Neural crest cell (in vitro differentiated cells): Measurements from ENCODE around the gene ODAD3. TPM values are rescaled to one million over a fixed set of nuclear protein-coding genes. Genes with fewer than 3 reads are reported as not detected.

Experiments
- DNase-seq: peaks from one replicate; pipeline ENCODE4 v3.0.0; 2021; ENCODE audit warnings: low read depth, mixed read lengths, low spot score
- H3K27ac Mint-ChIP-seq: one replicate; pipeline ENCODE4 v1.8.0; 2021; ENCODE audit warnings: mild to moderate bottlenecking, mixed read lengths; ENCODE audit not compliant: unreplicated experiment
- H3K27me3 Mint-ChIP-seq: 2 replicates; pipeline ENCODE4 v1.8.0; 2021; ENCODE audit warnings: low read depth, mild to moderate bottlenecking, mixed read lengths
- H3K36me3 Mint-ChIP-seq: 2 replicates; pipeline ENCODE4 v1.8.0; 2021; ENCODE audit warnings: low read depth, mild to moderate bottlenecking, mixed read lengths
- H3K4me1 Mint-ChIP-seq: 2 replicates; pipeline ENCODE4 v1.8.0; 2021; ENCODE audit warnings: mixed read lengths
- H3K4me3 Mint-ChIP-seq: one replicate; pipeline ENCODE4 v1.8.0; 2021; ENCODE audit warnings: mild to moderate bottlenecking, mixed read lengths
- H3K9me3 Mint-ChIP-seq: 2 replicates; pipeline ENCODE4 v1.8.0; 2021; ENCODE audit warnings: mixed read lengths
- total RNA-seq: library from RNA; stranded (reverse); gene quantifications from 2 replicates; pipeline ENCODE4 v1.2.1, GENCODE V29; 2021
- TF ChIP-seq, protein P1 (sequence below): fragments of 200-600 bp; sonication (generic); conservative IDR thresholded peaks from 2 replicates; pipeline ENCODE4 v1.5.0; 2021; ENCODE audit warnings: antibody characterized with exemption, mild to moderate bottlenecking

ODAD3 gene
- total RNA-seq, 1 donor from 2014 or later: 2.2 TPM

GRCh38 chr19:11377237-11377636 is 57.7 kb downstream of the ODAD3 start:
- H3K27ac Mint-ChIP-seq: no peak overlapping the region
- DNase-seq: no peak
- H3K27me3 Mint-ChIP-seq: peaks cover 13% of the 10 kb centered on the region
- TF ChIP-seq, protein P1, sequence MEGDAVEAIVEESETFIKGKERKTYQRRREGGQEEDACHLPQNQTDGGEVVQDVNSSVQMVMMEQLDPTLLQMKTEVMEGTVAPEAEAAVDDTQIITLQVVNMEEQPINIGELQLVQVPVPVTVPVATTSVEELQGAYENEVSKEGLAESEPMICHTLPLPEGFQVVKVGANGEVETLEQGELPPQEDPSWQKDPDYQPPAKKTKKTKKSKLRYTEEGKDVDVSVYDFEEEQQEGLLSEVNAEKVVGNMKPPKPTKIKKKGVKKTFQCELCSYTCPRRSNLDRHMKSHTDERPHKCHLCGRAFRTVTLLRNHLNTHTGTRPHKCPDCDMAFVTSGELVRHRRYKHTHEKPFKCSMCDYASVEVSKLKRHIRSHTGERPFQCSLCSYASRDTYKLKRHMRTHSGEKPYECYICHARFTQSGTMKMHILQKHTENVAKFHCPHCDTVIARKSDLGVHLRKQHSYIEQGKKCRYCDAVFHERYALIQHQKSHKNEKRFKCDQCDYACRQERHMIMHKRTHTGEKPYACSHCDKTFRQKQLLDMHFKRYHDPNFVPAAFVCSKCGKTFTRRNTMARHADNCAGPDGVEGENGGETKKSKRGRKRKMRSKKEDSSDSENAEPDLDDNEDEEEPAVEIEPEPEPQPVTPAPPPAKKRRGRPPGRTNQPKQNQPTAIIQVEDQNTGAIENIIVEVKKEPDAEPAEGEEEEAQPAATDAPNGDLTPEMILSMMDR: no peak
- H3K9me3 Mint-ChIP-seq: no peaks in the 10 kb centered on the region
- H3K4me3 Mint-ChIP-seq: peak overlapping the region; percentile 34
- H3K36me3 Mint-ChIP-seq: no peaks in the 10 kb centered on the region
- peaks cover 34% of the 10 kb centered on the region for H3K4me1 Mint-ChIP-seq

GRCh38 chr19:11375143-11375948 is 59.6 kb downstream of the ODAD3 start:
- no peaks in the 10 kb centered on the region for H3K27me3 Mint-ChIP-seq
- no peaks in the 10 kb centered on the region for H3K36me3 Mint-ChIP-seq
- TF ChIP-seq, protein P1: no peak
- H3K27ac Mint-ChIP-seq: no peak overlapping the region
- H3K4me1 Mint-ChIP-seq: peaks cover 20% of the 10 kb centered on the region
- no peak overlapping the region for H3K4me3 Mint-ChIP-seq
- H3K9me3 Mint-ChIP-seq: no peaks in the 10 kb centered on the region
- no peak for DNase-seq

GRCh38 chr19:11374433-11375142 is 60.3 kb downstream of the ODAD3 start, which contains the start of gene SWSAP1:
Gene SWSAP1 (plus strand): TSS chr19:11374666. CDS start chr19:11374681, 15 bp downstream.
- H3K4me1 Mint-ChIP-seq: peaks cover 15% of the 10 kb centered on the region
- no peaks in the 10 kb centered on the region for H3K36me3 Mint-ChIP-seq
- H3K4me3 Mint-ChIP-seq: no peak within 1 kb of the TSS
- peak within 1 kb of the TSS; percentile 92 for H3K27ac Mint-ChIP-seq
- TF ChIP-seq, protein P1: no peak
- DNase-seq: peak; percentile 92
- no peaks in the 10 kb centered on the region for H3K9me3 Mint-ChIP-seq
- H3K27me3 Mint-ChIP-seq: no peaks in the 10 kb centered on the region

- TF ChIP-seq, protein P1: no peak
- H3K27me3 Mint-ChIP-seq: no peaks in the 10 kb centered on the region
- no peak overlapping the region for H3K4me3 Mint-ChIP-seq
- no peaks in the 10 kb centered on the region for H3K9me3 Mint-ChIP-seq
- H3K27ac Mint-ChIP-seq: peak overlapping the region; percentile 92
- DNase-seq: no peak
- no peaks in the 10 kb centered on the region for H3K36me3 Mint-ChIP-seq
- H3K4me1 Mint-ChIP-seq: peaks cover 15% of the 10 kb centered on the region
Observed at GRCh38 chr19:11373885-11374432, 61.0 kb downstream of the ODAD3 start.

DNA sequence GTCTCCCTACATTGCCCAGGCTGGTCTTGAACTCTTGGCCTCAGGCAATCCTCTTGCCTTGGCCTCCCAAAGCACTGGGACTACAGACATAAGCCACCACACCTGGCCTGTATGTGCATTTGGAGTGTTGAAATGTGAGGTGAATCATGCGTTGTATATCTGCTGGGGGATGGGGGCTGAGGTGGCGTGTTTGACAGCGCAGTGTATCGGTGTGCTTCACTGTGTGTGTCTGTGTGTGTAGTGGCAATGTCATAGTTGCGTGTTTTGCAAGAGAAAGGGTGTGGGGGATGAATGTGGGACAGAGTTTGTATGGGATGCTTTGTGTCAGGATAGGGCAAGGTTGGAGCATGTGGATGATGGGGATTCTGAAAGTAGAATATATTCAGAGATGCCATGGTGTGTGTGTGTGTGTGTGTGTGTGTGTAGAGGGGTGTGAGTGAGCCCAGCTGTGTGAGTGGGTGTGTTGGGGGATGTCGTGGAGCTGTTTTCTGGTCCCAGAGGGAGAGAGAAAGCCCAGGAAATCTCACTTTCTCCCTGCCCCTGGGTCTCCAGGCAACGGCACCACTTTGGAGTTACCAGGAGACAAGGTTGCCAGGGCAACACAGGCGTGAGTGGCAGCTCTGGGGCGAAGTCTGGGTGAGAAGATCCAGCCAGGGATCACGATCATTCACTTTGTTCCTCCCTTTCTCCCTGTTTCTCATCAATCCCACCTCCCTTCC is 61.6 kb downstream of the ODAD3 start:
- Mint-ChIP-seq H3K4me3 (no peak overlapping the region), H3K9me3 (no peaks in the 10 kb centered on the region), H3K4me1 (peaks cover 12% of the 10 kb centered on the region), H3K36me3 (no peaks in the 10 kb centered on the region), H3K27me3 (no peaks in the 10 kb centered on the region), H3K27ac (peak overlapping the region; percentile 92)
- DNase-seq: peak; percentile 65
- TF ChIP-seq, protein P1: no peak
